Measurements from ENCODE around the gene SHLD1.
A peak's percentile ranks its signal among the peaks of the same experiment; 100 is the strongest.
"Not testable (repeated sequence)": the region's sequence is repeated elsewhere in the genome, so short reads cannot be mapped to it uniquely, and the experiment has no call there.

SHLD1 gene

GRCh38 chr20:5781798-5782750 lies 31.9 kb downstream of the SHLD1 start:
- DNase-seq = peak; percentile 12

- no peak for DNase-seq
These were observed 34.5 kb downstream of the SHLD1 start for GRCh38 chr20:5784735-5785134.

GRCh38 chr20:5785146-5785545 lies 34.9 kb downstream of the SHLD1 start:
- DNase-seq = no peak

GRCh38 chr20:5786930-5787795 lies 37.0 kb downstream of the SHLD1 start:
- peak; percentile 62 for DNase-seq

GRCh38 chr20:5787796-5788165 lies 37.6 kb downstream of the SHLD1 start:
- no peak for DNase-seq

GRCh38 chr20:5788385-5788895 lies 38.2 kb downstream of the SHLD1 start:
- peak; percentile 93 for DNase-seq

GRCh38 chr20:5789827-5790226 lies 39.6 kb downstream of the SHLD1 start:
- no peak for DNase-seq

- DNase-seq = no peak
These were observed 43.7 kb downstream of the SHLD1 start for GRCh38 chr20:5793916-5794315.

- DNase-seq = no peak
These were observed 46.3 kb downstream of the SHLD1 start for GRCh38 chr20:5796331-5797040.

GRCh38 chr20:5797165-5797564 lies 47.0 kb downstream of the SHLD1 start:
- DNase-seq = no peak

GRCh38 chr20:5797843-5798462 lies 47.8 kb downstream of the SHLD1 start:
- peak; percentile 9 for DNase-seq

- DNase-seq = not testable (repeated sequence)
These were observed 53.6 kb downstream of the SHLD1 start for GRCh38 chr20:5803754-5804303.

- no peak for DNase-seq
These were observed 56.5 kb downstream of the SHLD1 start for GRCh38 chr20:5806457-5807263.

- DNase-seq = no peak
These were observed 57.2 kb downstream of the SHLD1 start for GRCh38 chr20:5807431-5807830.

- no peak for DNase-seq
These were observed 58.7 kb downstream of the SHLD1 start for GRCh38 chr20:5808901-5809300.

GRCh38 chr20:5809495-5809894 lies 59.3 kb downstream of the SHLD1 start:
- DNase-seq = no peak

- no peak for DNase-seq
These were observed 60.7 kb downstream of the SHLD1 start for GRCh38 chr20:5810800-5811422.

GRCh38 chr20:5811746-5812145 lies 61.5 kb downstream of the SHLD1 start:
- no peak for DNase-seq

- DNase-seq = no peak
These were observed 68.1 kb downstream of the SHLD1 start for GRCh38 chr20:5818346-5818681.

GRCh38 chr20:5820738-5821137 lies 70.5 kb downstream of the SHLD1 start:
- no peak for DNase-seq

Measured in NCI-H69 (cell line).